A673 (cell line): ENCODE measurements around the gene TTC3.

Source experiments
- CTCF ChIP-seq: fragments of 300-800, 200-600 bp; sonication (generic); conservative IDR thresholded peaks from 2 replicates; pipeline ENCODE4 v1.5.1; 2017; ENCODE audit warnings: low read depth, mild to moderate bottlenecking, antibody characterized with exemption, low read length, moderate library complexity, mixed read lengths
- EZH2 ChIP-seq: fragments of 200-600 bp; sonication (generic); IDR thresholded peaks from 2 replicates; pipeline ENCODE4 v1.6.1; 2017; ENCODE audit warnings: borderline replicate concordance, low read depth, mild to moderate bottlenecking, mixed read lengths, antibody characterized with exemption, low read length; ENCODE audit not compliant: poor library complexity, severe bottlenecking

GRCh38 chr21:37219761-37220432 lies 146.8 kb downstream of the TTC3 start:
- TF ChIP-seq CTCF (no peak), EZH2 (no peak)
